DMS79 (cell line): ENCODE measurements around the gene MCTS1.
"Not testable (repeated sequence)": the region's sequence is repeated elsewhere in the genome, so short reads cannot be mapped to it uniquely, and the experiment has no call there.

Source experiments
- DNase-seq: peaks from one replicate; lab custom pipeline; 2025; lab: John Stamatoyannopoulos, UW

Gene MCTS1

DNA sequence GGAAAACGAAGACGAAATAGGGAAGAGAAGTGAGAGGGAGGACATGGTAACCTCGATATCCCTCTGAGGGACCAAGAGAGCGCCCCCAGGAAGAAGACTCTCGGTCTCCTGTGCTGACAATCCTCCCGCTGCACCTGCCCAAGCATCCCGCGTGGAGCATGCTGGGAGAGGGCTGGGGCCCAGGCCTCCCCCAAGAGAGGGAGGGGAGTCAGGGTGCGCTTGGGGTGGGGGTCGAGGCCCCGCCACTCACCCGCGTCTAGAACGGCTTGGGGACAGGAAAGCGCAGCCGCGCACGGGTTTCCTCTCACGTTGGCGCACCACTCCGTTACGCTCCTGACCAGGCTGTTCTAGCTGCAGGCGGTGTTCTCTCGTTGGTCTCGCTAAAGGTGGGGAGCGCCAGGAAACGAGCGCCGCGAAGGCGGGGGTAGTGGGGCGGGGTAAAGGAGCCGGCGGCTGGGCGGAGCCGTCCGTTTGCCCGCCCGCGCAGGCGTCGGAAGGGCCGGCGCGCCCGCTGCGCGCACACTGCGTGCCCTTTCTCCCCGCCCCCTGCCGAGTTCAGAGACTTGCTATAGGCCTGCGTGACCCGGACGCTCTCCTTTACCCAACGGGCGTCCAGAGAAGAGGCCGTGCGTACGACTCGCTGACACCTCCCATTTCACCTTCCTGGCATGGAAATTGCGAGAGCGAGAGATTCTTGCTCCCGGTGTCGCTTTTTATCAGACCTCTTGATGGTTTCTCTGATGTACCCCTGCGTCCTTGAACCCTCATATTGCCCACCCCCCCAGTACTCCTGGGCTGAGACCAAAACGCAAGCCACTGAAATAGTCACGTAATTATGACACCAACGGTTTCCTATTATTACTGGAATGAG, 26.0 kb downstream of the MCTS1 start, which contains the start of gene C1GALT1C1:
TSS of gene C1GALT1C1 (minus strand) at position 388 of the 871 bp plus-strand sequence. CDS start 2,888 bp downstream, outside the sequence.
- peak; percentile 82 for DNase-seq

DNA sequence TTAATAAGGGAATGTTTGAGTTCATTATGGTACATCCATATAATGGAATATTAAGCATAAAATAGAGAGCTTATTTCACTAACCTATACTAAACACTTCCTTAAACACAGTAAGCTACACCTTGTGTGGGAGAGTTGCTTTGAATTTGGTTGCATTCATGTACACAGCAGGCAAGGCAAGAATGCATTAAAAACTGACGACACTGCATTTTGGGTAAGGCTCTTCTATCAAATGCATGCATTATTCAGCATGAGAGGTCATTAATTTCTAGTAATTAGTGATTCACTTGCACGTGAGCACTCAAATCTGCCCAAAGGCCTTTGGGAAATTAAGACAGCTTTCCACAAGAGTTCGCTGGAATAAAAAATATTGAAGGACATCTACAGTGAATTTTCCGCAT, 34.7 kb downstream of the MCTS1 start:
- no peak for DNase-seq

DNA sequence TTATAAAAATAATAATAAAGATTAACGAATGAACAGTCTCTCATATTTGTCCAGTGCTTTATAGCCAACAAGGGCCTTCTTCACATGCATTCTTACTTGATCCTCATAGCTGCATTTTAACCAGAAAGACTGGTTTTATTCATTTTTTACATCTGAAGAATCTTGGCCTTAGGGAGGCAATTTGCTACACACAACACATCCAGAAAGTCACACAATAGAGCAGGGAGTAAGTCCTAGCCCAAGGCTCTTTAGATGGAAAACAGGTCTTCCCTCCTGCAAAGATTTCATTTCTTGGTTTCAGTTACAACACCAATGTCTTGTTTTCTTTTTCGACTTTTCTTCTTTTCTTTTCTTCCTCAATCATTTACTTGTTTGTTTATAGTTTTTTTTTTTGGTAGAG, 39.0 kb downstream of the MCTS1 start:
- DNase-seq, result no peak

DNA sequence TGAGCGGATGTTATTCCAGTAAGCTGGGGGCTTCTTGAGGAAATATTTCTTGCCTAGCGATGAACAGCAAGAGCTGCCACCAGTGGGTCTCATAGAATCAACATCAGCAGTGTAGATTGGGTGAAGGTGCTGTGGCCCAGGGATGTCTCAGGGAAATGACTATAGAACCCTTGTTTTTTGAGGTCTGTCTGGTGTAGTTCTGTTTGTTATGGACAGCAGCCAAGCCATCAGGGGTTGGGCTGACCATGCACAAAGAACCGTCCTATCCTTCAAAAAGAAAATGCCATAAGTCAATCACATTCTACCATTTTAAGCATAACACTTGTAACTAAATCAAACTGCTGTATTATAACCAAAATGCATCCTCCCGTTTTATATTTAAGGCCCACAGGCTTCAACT, 43.2 kb downstream of the MCTS1 start:
- no peak for DNase-seq

DNA sequence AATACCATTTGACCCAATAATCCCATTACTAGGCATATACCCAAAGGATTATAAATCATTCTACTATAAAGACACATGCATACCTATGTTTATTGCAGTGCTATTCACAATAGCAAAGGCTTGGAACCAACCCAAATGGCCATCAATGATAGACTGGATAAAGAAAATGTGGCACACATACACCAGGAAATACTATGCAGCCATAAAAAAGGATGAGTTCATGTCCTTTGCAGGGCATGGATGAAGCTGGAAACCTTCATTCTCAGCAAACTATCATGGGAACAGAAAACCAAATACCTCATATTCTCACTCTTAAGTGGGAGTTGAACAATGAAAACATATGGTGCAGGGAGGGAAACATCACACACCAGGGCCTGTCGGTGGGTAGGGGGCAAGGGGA, 48.4 kb downstream of the MCTS1 start:
- not testable (repeated sequence) for DNase-seq

DNA sequence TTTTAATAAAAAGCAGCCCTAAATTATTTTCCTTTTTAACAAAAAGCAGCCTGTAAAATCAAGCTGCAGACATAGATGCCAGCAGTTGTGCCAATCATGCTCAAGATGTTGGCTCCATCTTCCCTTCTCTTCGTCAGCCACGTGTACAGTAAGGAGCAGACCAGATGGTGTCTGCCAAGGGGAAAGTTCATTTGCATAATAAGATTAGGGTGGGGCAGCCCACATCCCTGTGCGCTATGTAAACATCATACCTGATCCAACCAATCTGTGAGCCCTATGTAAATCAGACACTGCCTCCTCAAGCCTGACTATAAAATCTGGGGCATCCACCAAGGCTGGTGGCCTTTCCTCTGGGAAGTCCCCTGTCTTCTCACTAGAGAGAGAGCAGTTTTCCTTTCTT, 49.1 kb downstream of the MCTS1 start:
- no peak for DNase-seq

DNA sequence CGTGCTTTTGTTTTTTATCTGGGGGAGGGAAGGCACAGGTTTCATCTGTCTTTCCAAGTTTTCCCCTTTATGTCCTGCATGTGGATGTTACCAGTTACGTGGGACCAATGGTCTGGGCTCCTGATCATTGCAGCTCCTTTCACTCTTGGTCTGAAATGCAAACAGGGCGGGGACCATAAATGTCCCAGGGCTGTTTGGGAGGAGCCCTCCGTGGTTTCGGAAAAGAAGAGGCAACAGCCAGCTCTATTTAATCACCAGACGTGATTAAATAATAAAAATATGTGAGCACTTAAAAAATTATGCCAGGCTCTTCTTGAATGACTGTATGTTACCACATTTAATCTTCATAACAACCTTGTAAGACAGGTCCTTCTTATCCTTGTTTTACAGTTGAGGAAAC, 56.7 kb downstream of the MCTS1 start:
- no peak for DNase-seq
